Head of caudate nucleus (tissue), 42 donors: ENCODE measurements around the gene C1QTNF7.

ENCODE experiments used
- DNase-seq, 42 donors: peaks; one replicate each; pipeline versions ENCODE4 v3.0.0 to v3.0.0-alpha.2; 2020 to 2021; ENCODE audit warnings: mixed read lengths in 7 of 42
- intact Hi-C: fragments of 100-400 bp; cut with DNase I; formaldehyde crosslinking; loops from one replicate; pipeline ENCODE4 v1.15.0; 2022

C1QTNF7 gene

DNA sequence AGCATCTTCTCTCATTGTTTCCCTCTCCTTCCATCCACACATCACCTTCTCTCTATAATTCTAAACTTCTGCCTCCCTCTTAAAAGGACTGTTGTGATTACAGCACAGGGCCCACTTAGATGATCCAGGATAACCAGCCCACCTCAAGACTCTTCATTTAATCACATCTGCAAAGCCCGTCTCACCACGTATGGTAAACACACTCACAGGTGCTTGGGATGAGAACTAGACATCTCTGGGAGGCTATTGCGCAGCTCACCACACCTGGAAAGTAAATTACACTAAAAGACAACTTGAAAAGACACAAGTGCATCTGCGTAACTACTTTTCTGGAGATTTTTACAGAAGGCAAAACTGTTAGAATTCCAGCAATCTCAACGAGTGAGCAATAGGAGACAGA lies 15.4 kb upstream of the C1QTNF7 start:
- DNase-seq: peak in 1 of 42 donors; percentile 31
- intact Hi-C loops: no loop called here

- peak in 1 of 42 donors; percentile 12 for DNase-seq
- intact Hi-C loops: no loop called here
Observed at GRCh38 chr4:15413010-15413622, 14.7 kb upstream of the C1QTNF7 start.

GRCh38 chr4:15413623-15414019 lies 14.2 kb upstream of the C1QTNF7 start:
- intact Hi-C loops: no loop called here
- DNase-seq: peak in 1 of 42 donors; percentile 35

DNA sequence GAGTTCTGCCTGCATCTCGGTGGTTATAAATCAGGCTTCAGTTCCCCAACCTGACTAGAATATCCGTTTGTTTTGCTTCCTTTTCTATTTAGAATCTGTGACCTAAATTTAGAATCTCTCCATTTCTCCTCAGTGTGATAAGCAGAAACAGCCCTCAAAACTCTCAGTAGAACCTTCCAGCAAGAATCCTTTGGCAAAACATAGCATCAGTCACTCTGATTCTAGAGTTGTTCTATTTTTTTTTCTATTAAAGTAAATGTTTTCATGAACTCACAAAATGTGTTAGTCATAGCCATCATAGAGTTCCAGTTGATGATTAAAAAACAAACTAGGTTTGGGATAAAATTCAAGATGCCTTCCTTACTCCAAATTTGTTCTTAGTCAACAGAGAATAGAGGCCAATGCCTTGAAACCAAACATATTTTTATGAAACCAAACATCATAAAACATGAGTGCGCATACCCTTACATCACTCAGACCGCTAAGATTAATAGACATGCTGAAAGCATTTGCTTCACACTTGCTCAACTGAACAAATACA lies 13.2 kb upstream of the C1QTNF7 start:
- peak in 1 of 42 donors; percentile 3 for DNase-seq
- intact Hi-C loops: no loop called here

GRCh38 chr4:15416357-15417232 lies 11.2 kb upstream of the C1QTNF7 start:
- DNase-seq: peak in 1 of 42 donors; percentile 42
- intact Hi-C loops: no loop called here

DNA sequence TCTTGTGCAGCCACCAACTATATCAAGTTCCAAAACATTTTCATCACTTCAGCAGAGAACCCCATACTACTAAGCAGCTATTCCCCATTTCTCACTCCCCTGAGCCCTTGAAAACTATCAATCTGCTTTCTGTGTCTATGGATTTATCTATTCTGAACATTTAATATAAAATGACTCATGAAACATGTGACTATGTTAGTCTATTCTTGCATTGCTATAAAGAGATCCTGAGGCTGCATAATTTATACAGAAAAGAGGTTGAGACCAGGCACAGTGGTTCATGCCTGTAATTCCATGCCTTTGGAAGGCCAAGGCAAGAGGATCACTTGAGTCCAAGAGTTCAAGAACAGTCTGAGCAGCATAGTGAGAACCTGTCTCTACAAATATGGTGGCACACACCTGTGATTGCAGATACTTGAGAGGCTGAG lies 10.6 kb upstream of the C1QTNF7 start:
- intact Hi-C loops: no loop called here

DNA sequence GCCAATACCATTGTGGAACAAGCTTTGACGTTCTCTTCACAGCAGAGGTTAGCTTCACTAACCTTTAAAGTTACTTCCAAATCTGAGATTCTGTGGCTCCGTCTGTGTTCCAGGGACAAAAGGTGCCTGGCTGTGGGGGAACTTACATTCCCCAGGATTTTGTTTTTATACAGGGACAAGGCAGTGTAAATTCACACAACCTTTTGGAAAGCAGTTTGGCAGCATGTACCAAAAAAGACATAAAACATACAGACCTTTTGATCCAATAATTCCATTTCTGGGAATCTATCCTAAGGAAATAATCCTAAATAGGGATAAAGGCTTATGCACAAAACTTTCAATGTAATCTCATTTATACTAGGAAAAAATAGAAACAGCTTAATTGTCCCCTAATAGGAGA lies 8.9 kb upstream of the C1QTNF7 start:
- intact Hi-C loops: no loop called here
- DNase-seq: peak in 1 of 42 donors; percentile 4

More for the DNA sequence above, 10.6 kb upstream of the C1QTNF7 start:
- DNase-seq: peak in 1 of 42 donors; percentile 14

DNA sequence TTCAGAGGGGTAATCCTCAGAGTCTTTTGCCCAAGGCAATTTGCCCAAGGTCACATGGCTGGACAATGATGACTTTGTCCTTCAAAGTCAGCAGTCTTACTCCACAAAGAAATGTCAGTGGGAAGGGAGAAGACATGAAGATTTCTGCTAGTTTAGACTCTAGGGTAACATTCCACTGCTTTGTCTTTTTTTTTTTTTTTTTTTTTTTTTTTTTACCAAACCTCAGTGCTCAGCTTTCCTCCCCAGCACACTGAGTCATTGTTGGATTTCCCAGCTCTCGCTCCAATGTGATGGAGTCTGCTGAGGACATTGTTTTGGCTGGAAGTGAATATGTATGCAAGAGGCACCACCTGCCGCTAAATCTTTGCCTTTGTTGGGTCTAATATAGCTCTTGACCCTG lies 7.2 kb upstream of the C1QTNF7 start:
- intact Hi-C loops: no loop called here
- DNase-seq: peak in 33 of 42 donors; percentile 13 to 82 (median 41)

GRCh38 chr4:15423285-15423711 lies 4.5 kb upstream of the C1QTNF7 start:
- DNase-seq: no peak
- intact Hi-C loops: no loop called here

GRCh38 chr4:15425520-15425919 lies 2.3 kb upstream of the C1QTNF7 start:
- intact Hi-C loops: no loop called here
- no peak for DNase-seq

DNA sequence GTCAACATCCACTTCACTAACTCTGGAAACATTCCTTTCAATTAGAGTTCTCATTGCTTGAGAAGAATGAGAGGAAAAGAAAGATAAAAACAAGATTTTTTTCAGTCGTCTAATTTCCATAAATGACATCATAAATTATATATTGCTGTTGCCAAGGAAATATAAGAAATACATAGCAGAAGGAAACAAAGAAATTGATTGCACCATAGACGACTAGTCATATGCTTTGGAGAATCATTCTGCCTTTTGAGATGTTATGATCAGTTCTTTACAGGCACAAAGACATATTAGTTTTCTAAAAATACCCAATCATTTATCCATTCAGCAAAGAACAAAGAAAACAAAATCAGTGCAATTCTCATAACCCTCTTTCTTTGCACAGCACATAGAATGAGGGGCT lies 672 bp upstream of the C1QTNF7 start:
- intact Hi-C loops: no loop called here
- no peak for DNase-seq

DNA sequence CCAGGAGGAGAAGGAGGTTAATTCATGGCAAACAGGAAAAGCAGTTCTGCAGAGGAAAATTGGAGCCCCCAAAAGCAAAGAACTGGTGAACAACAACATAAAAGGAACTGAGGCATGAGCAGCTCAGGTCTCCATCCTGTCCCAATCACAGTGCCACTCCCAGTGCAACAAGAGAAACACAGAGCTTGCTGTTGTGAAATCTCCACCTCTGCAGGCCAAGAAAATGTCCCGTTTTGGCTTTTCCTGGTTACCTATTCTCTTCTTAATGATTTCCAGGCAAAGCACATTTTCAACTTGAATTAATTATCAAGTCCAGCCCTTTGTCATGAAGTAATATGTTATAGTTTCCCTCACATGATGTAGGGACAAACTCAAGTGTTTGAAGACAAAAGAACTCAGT lies 778 bp downstream of the C1QTNF7 start:
- DNase-seq: peak in 2 of 42 donors; percentile 20 to 41
- intact Hi-C loops: no loop called here

- DNase-seq: no peak
- intact Hi-C loops: no loop called here
Observed at GRCh38 chr4:15434091-15434490, 6.3 kb downstream of the C1QTNF7 start.

DNA sequence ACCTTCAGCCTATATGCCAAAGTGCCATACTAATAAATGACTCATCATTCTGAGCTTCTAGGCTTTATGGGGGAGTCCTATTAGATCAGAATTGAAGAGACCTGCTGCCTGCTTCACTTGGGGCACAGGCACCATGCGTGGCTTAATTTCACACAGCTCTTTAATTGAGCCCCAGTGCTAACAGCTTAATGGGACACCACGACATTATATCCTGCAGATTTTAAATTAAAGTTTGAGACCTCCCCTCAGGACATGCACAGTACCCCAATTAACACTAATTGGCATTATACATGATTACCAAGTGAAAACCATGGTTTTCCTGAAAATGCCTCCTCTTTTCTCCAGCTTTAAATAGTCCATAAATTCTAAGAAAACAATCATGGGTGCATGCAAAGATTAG lies 6.8 kb downstream of the C1QTNF7 start:
- intact Hi-C loops: no loop called here
- no peak for DNase-seq

DNA sequence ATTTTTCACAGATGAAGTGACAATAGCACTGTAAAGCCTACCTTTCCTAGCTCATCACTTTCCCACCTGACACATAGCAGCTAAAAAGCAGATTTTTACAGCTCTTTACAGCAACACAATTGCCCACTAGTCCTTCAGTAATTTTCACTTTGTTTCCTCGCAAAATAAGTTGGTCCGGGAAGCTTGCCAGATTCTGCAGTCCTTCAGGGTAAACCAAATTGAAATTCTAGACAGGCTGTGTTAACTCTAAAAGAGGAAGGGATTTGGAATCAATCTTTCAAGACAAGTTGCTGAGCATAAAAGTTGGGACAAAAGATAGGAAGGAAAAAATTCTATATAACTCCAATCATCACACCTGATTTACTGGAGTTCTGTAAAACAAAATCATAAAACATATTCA lies 8.7 kb downstream of the C1QTNF7 start:
- intact Hi-C loops: no loop called here
- DNase-seq: peak in 30 of 42 donors; percentile 2 to 73 (median 33)

- intact Hi-C loops: no loop called here
Observed at GRCh38 chr4:15438939-15439524, 11.2 kb downstream of the C1QTNF7 start.

DNA sequence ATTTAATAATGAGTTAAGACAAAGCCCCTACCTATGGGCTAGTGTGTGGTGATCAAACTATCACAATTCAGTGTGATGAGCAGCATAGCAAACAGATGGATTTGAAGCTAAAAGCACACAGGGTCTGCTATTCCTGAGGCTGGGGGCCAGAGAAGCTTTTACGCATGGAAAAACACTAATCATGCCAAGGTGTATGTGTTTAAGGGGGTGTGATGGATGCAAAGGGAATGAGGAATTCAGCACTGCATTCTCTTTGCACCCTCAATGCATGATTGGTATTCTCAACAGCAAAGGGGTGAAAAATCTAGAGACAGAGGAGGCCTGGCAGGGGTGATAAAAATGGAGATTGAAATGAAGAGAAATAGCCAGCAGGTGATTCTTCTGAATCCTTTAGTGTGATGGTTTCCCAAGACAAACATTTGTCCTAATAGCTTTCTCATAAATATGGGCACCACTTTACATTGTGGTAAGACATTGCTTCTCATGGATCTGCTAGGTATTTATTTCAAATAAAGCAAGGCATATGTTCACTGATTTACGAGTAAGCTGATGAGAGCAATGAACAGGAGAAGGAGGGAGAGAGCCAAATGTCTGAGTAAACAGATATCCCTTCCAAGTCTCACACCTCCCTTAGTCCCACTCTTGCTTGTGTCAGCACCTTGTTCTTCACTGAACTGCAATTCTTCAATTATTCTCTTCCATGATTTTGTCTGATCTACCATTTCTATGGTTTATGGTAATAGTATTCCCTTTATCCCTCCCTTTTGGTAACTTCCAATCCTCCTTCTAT lies 15.7 kb downstream of the C1QTNF7 start:
- intact Hi-C loops: no loop called here
- no peak for DNase-seq

More at GRCh38 chr4:15438939-15439524, 11.2 kb downstream of the C1QTNF7 start:
- no peak for DNase-seq

DNA sequence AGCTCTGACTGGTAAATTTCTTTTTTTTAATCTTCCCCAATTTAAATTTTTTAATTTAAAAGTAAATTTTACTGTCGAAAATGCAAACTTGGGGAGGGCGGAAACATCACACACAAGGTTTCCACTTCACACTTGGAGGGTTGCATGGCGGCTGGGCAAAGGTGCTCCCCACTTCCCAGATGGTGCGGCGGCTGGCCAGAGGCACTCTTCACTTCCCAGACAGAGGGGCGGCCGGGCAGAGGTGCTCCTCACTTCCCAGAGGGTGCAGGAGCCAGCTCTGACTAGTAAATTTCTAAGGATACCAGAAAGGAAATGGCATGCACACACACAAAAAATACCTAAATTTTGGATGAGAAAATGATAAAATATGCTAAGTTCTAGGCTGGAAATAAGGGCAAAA lies 16.4 kb downstream of the C1QTNF7 start:
- intact Hi-C loops: no loop called here
- no peak for DNase-seq
